Mammary epithelial cell (primary cell): ENCODE data around the gene BRD4.

Source experiments
- CTCF ChIP-seq, 2 donors: IDR thresholded peaks in 1 of 2; conservative IDR thresholded peaks in 1 of 2; 2 replicates each; pipeline ENCODE4 v1.5.1; 2011 to 2012; ENCODE audit warnings: inconsistent platforms in 2 of 2, low read length in 2 of 2, mild to moderate bottlenecking in 2 of 2, control low read depth in 1 of 2, low read depth in 1 of 2; ENCODE audit not compliant: insufficient read depth in 1 of 2; ENCODE audit errors: extremely low read depth in 1 of 2
- EZH2 ChIP-seq: IDR thresholded peaks from 2 replicates; pipeline ENCODE4 v1.6.1; 2012; ENCODE audit warnings: low read length, inconsistent platforms, borderline replicate concordance

- TF ChIP-seq CTCF (conservative IDR thresholded peaks at IDR 0.05 in 1 of 2, IDR thresholded peaks at IDR 0.05 in 1 of 2; ENCODE audit: extremely low read depth in 1 of 2, insufficient read depth in 1 of 2, low read depth in 1 of 2, low read length in 2 of 2) (no peak), EZH2 (no peak)
These were observed 75.5 kb downstream of the BRD4 start for GRCh38 chr19:15256708-15257331.
